GM21367 (cell line): ENCODE data around the gene BEST1.
A peak's percentile ranks its signal among the peaks of the same experiment; 100 is the strongest.
"Not testable (repeated sequence)": the region's sequence is repeated elsewhere in the genome, so short reads cannot be mapped to it uniquely, and the experiment has no call there.

Experiments
- ATAC-seq: cut with Tn5 transposase; IDR thresholded peaks from one replicate; pipeline ENCODE4 v1.9.1; 2021; ENCODE audit not compliant: unreplicated experiment

BEST1 gene

DNA sequence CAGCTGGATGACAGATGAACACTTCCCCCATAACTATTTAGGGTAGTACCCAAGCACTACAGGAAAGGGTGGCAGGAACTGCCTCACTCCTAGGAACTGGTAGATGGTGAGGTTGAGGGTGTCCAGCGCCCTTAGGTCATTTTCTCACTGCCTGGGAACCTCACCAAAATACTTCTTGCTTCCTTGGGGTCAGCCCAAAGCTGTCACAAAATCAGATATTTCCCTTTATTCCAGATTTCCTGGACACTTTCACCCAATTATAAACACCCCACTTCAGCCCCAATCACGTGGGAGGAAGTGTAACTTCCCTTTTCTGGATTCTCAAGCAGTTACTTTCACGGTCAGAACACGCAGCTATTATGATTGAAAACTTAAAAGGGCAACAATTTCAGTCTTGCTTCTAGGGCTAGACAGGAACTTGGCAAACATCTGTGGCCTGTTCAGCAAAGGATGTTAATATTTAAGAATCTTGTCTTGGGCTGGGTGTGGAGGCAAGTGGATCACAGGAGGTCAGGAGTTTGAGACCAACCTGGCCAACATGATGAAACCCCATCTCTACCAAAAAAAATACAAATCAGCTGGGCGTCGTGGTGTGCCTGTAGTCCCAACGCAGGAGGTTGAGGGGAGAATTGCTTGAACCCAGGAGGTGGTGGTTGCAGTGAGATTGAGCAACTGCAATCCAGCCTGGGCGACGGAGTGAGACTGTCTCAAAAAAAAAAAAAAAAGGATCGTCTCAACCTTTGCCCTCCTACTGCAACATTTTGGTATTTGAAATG is 13.3 kb downstream of the BEST1 start:
- no peak for ATAC-seq

- no peak for ATAC-seq
Observed at GRCh38 chr11:61964058-61964665, 14.0 kb downstream of the BEST1 start.

- not testable (repeated sequence) for ATAC-seq
Observed at GRCh38 chr11:61964666-61965271, 14.6 kb downstream of the BEST1 start.

DNA sequence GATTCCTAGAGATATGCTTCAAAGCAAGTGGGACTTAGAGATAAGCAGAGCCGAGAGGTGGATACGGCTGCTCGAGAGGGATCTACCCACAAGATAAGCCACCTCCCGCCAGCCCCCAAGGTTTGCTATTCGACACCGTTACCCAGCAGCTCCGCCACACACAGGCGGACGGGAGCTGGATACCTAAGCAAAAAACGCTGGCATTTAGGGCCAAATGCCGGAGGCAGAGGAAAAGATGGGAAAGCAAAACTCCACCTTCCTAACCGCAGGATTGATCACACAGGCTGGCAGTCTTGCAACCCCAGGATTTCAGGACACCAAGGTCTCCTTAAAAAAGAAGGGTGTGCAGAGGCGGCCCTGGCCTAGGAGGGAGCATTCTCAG is 16.6 kb downstream of the BEST1 start:
- ATAC-seq = no peak

DNA sequence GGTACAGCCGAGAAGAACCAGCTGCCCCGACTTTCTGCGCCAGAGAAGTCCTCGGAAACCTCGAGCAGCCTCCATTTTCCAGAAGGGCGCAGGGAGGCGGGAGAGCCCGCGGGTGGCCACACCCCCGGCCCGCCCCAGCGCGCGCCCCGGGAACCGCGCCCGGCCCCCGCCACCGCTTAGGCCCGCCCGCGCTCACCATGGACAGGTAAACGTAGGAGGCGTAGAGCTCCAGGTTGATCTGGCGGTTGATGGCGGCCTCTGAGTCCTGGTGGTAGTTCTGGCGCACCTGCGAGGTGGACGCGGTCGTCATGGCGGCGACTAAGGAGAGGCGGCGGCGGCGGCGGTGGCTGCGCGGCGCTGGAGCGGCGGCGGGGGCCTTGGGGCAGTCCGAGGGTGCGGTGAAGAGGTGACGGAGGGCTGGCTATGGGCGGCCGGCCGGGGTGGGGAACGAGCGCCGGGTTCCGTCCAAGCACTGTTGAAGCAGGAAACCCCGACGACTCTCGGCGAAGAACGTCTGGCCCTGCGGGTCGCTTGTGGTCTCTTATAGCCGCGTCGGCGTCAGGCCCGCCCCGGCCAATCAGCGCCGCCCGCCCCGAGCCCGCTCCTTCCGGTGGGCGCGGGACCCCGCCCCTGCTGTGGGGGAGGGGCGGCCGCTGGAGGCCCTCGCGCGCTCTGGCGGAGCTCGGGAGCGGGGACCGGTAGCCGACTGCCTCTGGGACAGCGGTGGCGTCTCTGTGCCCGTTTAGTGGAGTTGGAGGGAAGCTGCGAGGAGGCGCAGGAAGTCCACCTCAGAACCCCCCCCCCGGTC is 17.2 kb downstream of the BEST1 start, which contains the start of gene FTH1:
Gene FTH1 (minus strand): TSS at position 519 of the 808 bp plus-strand sequence. CDS start 209 bp downstream, at position 310.
- ATAC-seq = peak; percentile 29

- ATAC-seq = no peak
Observed at GRCh38 chr11:61967924-61968757, 18.0 kb downstream of the BEST1 start.

- ATAC-seq = no peak
Observed at GRCh38 chr11:61968758-61969390, 18.7 kb downstream of the BEST1 start.

GRCh38 chr11:61969391-61969758 is 19.2 kb downstream of the BEST1 start:
- no peak for ATAC-seq

- ATAC-seq = no peak
Observed at GRCh38 chr11:61969838-61970662, 19.9 kb downstream of the BEST1 start.

- ATAC-seq = no peak
Observed at GRCh38 chr11:61971248-61972111, 21.3 kb downstream of the BEST1 start.

DNA sequence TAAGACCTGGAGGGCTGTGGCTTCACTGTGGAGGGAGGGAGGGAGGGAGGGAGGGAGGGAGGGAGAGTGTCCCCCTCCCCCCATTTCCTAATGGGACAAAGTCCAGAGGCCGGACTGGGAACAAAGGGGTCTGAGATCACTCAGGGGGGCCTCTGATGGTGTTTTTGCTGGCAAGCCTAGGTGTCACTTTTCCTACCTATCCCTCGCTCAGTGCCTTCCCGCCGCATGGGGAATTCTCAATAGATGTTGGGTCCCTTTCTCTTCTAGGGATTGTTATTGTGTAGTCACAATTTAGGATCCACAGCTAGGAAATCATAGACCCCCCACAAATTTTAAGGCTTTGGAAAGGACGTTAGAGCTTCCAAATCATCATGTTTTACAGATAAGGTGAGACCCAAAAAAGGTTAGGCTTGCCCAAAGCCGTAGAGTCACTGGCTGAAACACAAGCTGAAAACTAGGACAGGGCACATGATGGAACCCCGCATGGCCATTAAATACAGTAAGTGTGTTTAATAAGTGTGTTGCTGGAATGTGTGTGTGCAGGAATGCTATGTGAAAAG is 22.0 kb downstream of the BEST1 start:
- ATAC-seq = no peak

- ATAC-seq = no peak
Observed at GRCh38 chr11:61972672-61973475, 22.7 kb downstream of the BEST1 start.

- no peak for ATAC-seq
Observed at GRCh38 chr11:61973476-61974162, 23.5 kb downstream of the BEST1 start.

GRCh38 chr11:61974766-61975631 is 24.8 kb downstream of the BEST1 start:
- ATAC-seq = no peak

DNA sequence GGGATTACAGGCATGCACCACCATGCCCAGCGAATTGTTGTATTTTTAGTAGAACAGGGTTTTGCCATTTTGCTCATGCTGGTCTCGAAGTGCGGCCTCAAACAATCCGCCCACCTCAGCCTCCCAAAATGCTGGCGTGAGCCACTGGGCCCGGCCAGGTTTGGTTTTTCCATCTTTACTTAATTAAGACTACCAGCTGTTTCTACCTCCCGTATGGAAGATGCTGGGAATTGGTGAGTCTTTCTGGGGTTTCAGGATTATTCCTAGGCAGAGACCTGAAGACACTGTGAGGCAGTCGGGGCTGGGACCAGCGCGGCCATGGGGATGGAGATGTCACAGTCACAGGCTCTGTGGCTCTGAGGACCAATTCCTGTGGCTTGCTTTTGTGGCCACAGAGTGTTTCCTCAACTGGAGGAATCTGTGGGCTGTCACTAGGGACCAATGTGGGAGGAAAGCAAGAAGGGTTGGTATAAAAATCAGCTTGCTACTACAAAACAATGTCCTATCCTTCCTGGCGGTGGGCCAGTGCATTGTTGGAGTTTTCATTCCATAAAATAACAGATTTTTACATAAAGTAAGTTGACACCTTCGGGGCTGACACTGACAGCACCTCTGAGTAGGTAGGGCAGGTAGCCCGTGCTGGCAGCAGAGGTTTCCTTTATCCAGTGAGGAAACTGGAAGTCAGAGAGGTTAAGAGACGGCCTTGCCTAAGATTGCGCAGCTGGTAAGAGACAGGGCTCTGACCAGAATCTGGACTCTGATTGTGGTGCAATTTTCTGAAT is 25.7 kb downstream of the BEST1 start:
- ATAC-seq = no peak
